Measurements from ENCODE around the gene DOCK2. TPM values are rescaled to one million over a fixed set of nuclear protein-coding genes. Genes with fewer than 3 reads are reported as not detected.

DOCK2 gene
- total and polyA plus RNA-seq, 2 donors (not counting 1 experiment from before 2014, with no cell fraction given): 1.1 to 8.9 TPM

DNA sequence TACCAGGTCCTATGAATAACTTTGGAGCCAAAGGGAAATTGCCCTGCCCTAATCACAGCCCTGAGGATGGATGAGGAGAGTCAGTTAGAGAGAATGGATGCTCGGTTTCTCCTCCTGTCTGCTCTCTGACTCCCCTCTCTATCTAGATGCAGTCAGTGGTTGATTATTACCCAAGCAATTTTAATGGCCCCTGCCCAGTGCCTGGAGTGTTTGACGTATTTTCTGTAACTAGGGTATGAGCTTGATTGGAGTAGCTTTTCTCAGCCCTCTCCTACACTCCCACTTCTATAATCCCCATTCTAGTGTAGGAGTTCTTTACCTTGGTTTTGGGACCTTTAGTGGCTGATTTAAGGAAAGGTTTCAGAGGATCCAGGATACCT, 60.4 kb downstream of the DOCK2 start:
- Histone ChIP-seq H2AFZ (ENCODE audit: low read length) (no peak overlapping the region), H3K4me1 (ENCODE audit: control insufficient read depth, extremely low read depth, insufficient read depth, low read length) (peaks cover 5% of the 10 kb centered on the region), H3K9me3 (ENCODE audit: control insufficient read depth, insufficient read depth, low read depth, low read length) (no peaks in the 10 kb centered on the region), H3K79me2 (ENCODE audit: control insufficient read depth, insufficient read depth, low read length) (no peaks in the 10 kb centered on the region), H3K4me3 (replicated peaks in 1 of 4; ENCODE audit: control extremely low read depth in 1 of 4, insufficient read depth in 1 of 4, low read depth in 3 of 4, low read length in 4 of 4) (no peak overlapping the region), H3K27ac (ENCODE audit: insufficient read depth, low read length) (peak overlapping the region; percentile 73), H3K9ac (ENCODE audit: insufficient read depth, low read length) (no peak overlapping the region), H4K20me1 (ENCODE audit: control insufficient read depth, extremely low read depth, insufficient read depth, low read length) (no peaks in the 10 kb centered on the region), H3K27me3 (ENCODE audit: control insufficient read depth, insufficient read depth, low read length) (no peaks in the 10 kb centered on the region), H3K36me3 (ENCODE audit: control insufficient read depth, insufficient read depth, low read length) (no peaks in the 10 kb centered on the region), H3K4me2 (ENCODE audit: extremely low read depth, insufficient read depth, low read length) (no peak overlapping the region)
- TF ChIP-seq EZH2 (IDR thresholded peaks at IDR 0.05; ENCODE audit: low read length, missing control alignments): no peak
- TF ChIP-seq, protein P1, sequence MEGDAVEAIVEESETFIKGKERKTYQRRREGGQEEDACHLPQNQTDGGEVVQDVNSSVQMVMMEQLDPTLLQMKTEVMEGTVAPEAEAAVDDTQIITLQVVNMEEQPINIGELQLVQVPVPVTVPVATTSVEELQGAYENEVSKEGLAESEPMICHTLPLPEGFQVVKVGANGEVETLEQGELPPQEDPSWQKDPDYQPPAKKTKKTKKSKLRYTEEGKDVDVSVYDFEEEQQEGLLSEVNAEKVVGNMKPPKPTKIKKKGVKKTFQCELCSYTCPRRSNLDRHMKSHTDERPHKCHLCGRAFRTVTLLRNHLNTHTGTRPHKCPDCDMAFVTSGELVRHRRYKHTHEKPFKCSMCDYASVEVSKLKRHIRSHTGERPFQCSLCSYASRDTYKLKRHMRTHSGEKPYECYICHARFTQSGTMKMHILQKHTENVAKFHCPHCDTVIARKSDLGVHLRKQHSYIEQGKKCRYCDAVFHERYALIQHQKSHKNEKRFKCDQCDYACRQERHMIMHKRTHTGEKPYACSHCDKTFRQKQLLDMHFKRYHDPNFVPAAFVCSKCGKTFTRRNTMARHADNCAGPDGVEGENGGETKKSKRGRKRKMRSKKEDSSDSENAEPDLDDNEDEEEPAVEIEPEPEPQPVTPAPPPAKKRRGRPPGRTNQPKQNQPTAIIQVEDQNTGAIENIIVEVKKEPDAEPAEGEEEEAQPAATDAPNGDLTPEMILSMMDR (conservative IDR thresholded peaks at IDR 0.05 in 1 of 2, IDR thresholded peaks at IDR 0.05 in 1 of 2; ENCODE audit: low read depth in 1 of 2, low read length in 2 of 2): no peak
- DNase-seq (ENCODE audit: low read depth in 2 of 2): no peak

- no peak for DNase-seq (ENCODE audit: low read depth in 2 of 2)
- H3K4me2 ChIP-seq (ENCODE audit: extremely low read depth, insufficient read depth, low read length): no peak overlapping the region
- H3K27me3 ChIP-seq (ENCODE audit: control insufficient read depth, insufficient read depth, low read length): no peaks in the 10 kb centered on the region
- H3K4me3 ChIP-seq (replicated peaks in 1 of 4; ENCODE audit: control extremely low read depth in 1 of 4, insufficient read depth in 1 of 4, low read depth in 3 of 4, low read length in 4 of 4): no peak overlapping the region
- no peaks in the 10 kb centered on the region for H3K36me3 ChIP-seq (ENCODE audit: control insufficient read depth, insufficient read depth, low read length)
- no peak overlapping the region for H3K9ac ChIP-seq (ENCODE audit: insufficient read depth, low read length)
- H3K4me1 ChIP-seq (ENCODE audit: control insufficient read depth, extremely low read depth, insufficient read depth, low read length): peaks cover 6% of the 10 kb centered on the region
- no peaks in the 10 kb centered on the region for H4K20me1 ChIP-seq (ENCODE audit: control insufficient read depth, extremely low read depth, insufficient read depth, low read length)
- H3K9me3 ChIP-seq (ENCODE audit: control insufficient read depth, insufficient read depth, low read depth, low read length): no peaks in the 10 kb centered on the region
- TF ChIP-seq, protein P1 (conservative IDR thresholded peaks at IDR 0.05 in 1 of 2, IDR thresholded peaks at IDR 0.05 in 1 of 2; ENCODE audit: low read depth in 1 of 2, low read length in 2 of 2): no peak
- no peak for TF ChIP-seq EZH2 (IDR thresholded peaks at IDR 0.05; ENCODE audit: low read length, missing control alignments)
- H2AFZ ChIP-seq (ENCODE audit: low read length): no peak overlapping the region
- no peak overlapping the region for H3K27ac ChIP-seq (ENCODE audit: insufficient read depth, low read length)
- no peaks in the 10 kb centered on the region for H3K79me2 ChIP-seq (ENCODE audit: control insufficient read depth, insufficient read depth, low read length)
Measured at GRCh38 chr5:169697976-169698375, 60.9 kb downstream of the DOCK2 start.

DNA sequence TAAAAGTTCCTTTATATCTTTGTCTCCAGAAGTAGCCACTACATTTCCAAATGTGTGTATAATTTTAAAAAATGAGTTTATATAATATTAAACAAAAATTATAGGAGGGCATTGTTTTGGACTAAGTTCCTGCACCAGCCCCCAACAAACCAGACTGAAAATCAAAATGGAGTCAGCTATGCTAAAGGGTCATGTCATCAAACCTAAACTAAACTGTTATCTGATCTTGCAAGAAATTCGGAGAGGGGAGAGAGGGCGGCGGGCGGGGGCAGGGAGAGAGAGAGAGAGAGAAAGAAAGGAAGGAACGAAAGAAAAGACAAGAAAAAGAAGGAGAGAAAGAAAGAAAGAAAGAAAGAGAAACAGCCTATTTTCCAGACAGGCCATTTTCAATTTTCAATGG, 63.5 kb downstream of the DOCK2 start:
- peaks cover 8% of the 10 kb centered on the region for H3K4me1 ChIP-seq (ENCODE audit: control insufficient read depth, extremely low read depth, insufficient read depth, low read length)
- no peaks in the 10 kb centered on the region for H3K36me3 ChIP-seq (ENCODE audit: control insufficient read depth, insufficient read depth, low read length)
- H3K9ac ChIP-seq (ENCODE audit: insufficient read depth, low read length): no peak overlapping the region
- no peaks in the 10 kb centered on the region for H3K27me3 ChIP-seq (ENCODE audit: control insufficient read depth, insufficient read depth, low read length)
- H4K20me1 ChIP-seq (ENCODE audit: control insufficient read depth, extremely low read depth, insufficient read depth, low read length): no peaks in the 10 kb centered on the region
- no peak overlapping the region for H3K27ac ChIP-seq (ENCODE audit: insufficient read depth, low read length)
- H3K9me3 ChIP-seq (ENCODE audit: control insufficient read depth, insufficient read depth, low read depth, low read length): no peaks in the 10 kb centered on the region
- H3K4me3 ChIP-seq (replicated peaks in 1 of 4; ENCODE audit: control extremely low read depth in 1 of 4, insufficient read depth in 1 of 4, low read depth in 3 of 4, low read length in 4 of 4): no peak overlapping the region
- no peak overlapping the region for H2AFZ ChIP-seq (ENCODE audit: low read length)
- no peak overlapping the region for H3K4me2 ChIP-seq (ENCODE audit: extremely low read depth, insufficient read depth, low read length)
- TF ChIP-seq, protein P1 (conservative IDR thresholded peaks at IDR 0.05 in 1 of 2, IDR thresholded peaks at IDR 0.05 in 1 of 2; ENCODE audit: low read depth in 1 of 2, low read length in 2 of 2): no peak
- TF ChIP-seq EZH2 (IDR thresholded peaks at IDR 0.05; ENCODE audit: low read length, missing control alignments): no peak
- H3K79me2 ChIP-seq (ENCODE audit: control insufficient read depth, insufficient read depth, low read length): no peaks in the 10 kb centered on the region
- no peak for DNase-seq (ENCODE audit: low read depth in 2 of 2)

All from fibroblast of lung (primary cell).